Measurements from ENCODE around the gene FANCC. TPM values are rescaled to one million over a fixed set of nuclear protein-coding genes. Genes with fewer than 3 reads are reported as not detected.

Gene FANCC
- total RNA-seq, 1 donor from 2014 or later: 9.3 TPM

GRCh38 chr9:95060916-95061315 is 256.6 kb downstream of the FANCC start:
- H3K4me3 Mint-ChIP-seq (ENCODE audit: unreplicated experiment): no peak overlapping the region
- no peaks in the 10 kb centered on the region for H3K9me3 Mint-ChIP-seq (ENCODE audit: low read depth)
- peaks cover 86% of the 10 kb centered on the region for H3K4me1 Mint-ChIP-seq (ENCODE audit: low read depth)
- peak overlapping the region; percentile 45 for H3K27ac Mint-ChIP-seq (ENCODE audit: unreplicated experiment)
- DNase-seq (ENCODE audit: low spot score): no peak
- no peak for TF ChIP-seq CTCF (IDR thresholded peaks at IDR 0.05)
- H3K36me3 Mint-ChIP-seq (ENCODE audit: low read depth): peaks cover 28% of the 10 kb centered on the region
- H3K27me3 Mint-ChIP-seq (ENCODE audit: low read depth): no peaks in the 10 kb centered on the region

- DNase-seq (ENCODE audit: low spot score): no peak
- H3K9me3 Mint-ChIP-seq (ENCODE audit: low read depth): no peaks in the 10 kb centered on the region
- H3K4me3 Mint-ChIP-seq (ENCODE audit: unreplicated experiment): no peak overlapping the region
- TF ChIP-seq CTCF (IDR thresholded peaks at IDR 0.05): no peak
- H3K4me1 Mint-ChIP-seq (ENCODE audit: low read depth): peaks cover 86% of the 10 kb centered on the region
- H3K36me3 Mint-ChIP-seq (ENCODE audit: low read depth): peaks cover 27% of the 10 kb centered on the region
- no peaks in the 10 kb centered on the region for H3K27me3 Mint-ChIP-seq (ENCODE audit: low read depth)
- H3K27ac Mint-ChIP-seq (ENCODE audit: unreplicated experiment): peak overlapping the region; percentile 45
Measured at GRCh38 chr9:95060234-95060633, 257.3 kb downstream of the FANCC start.

- TF ChIP-seq CTCF (IDR thresholded peaks at IDR 0.05): no peak
- Mint-ChIP-seq H3K27me3 (ENCODE audit: low read depth) (no peaks in the 10 kb centered on the region), H3K27ac (ENCODE audit: unreplicated experiment) (peak overlapping the region; percentile 91), H3K36me3 (ENCODE audit: low read depth) (peaks cover 23% of the 10 kb centered on the region), H3K4me3 (ENCODE audit: unreplicated experiment) (peak overlapping the region; percentile 10), H3K4me1 (ENCODE audit: low read depth) (peaks cover 89% of the 10 kb centered on the region), H3K9me3 (ENCODE audit: low read depth) (no peaks in the 10 kb centered on the region)
- DNase-seq (ENCODE audit: low spot score): no peak
Measured at GRCh38 chr9:95058795-95059386, 258.6 kb downstream of the FANCC start.

- peak overlapping the region; percentile 10 for H3K4me3 Mint-ChIP-seq (ENCODE audit: unreplicated experiment)
- DNase-seq (ENCODE audit: low spot score): no peak
- peaks cover 20% of the 10 kb centered on the region for H3K36me3 Mint-ChIP-seq (ENCODE audit: low read depth)
- H3K4me1 Mint-ChIP-seq (ENCODE audit: low read depth): peaks cover 90% of the 10 kb centered on the region
- H3K27ac Mint-ChIP-seq (ENCODE audit: unreplicated experiment): peak overlapping the region; percentile 99
- no peaks in the 10 kb centered on the region for H3K9me3 Mint-ChIP-seq (ENCODE audit: low read depth)
- no peaks in the 10 kb centered on the region for H3K27me3 Mint-ChIP-seq (ENCODE audit: low read depth)
- TF ChIP-seq CTCF (IDR thresholded peaks at IDR 0.05): no peak
Measured at GRCh38 chr9:95058121-95058785, 259.3 kb downstream of the FANCC start.

GRCh38 chr9:95057101-95057500 is 260.4 kb downstream of the FANCC start:
- TF ChIP-seq CTCF (IDR thresholded peaks at IDR 0.05): no peak
- Mint-ChIP-seq H3K4me3 (ENCODE audit: unreplicated experiment) (peak overlapping the region; percentile 51), H3K9me3 (ENCODE audit: low read depth) (no peaks in the 10 kb centered on the region), H3K27ac (ENCODE audit: unreplicated experiment) (peak overlapping the region; percentile 99), H3K27me3 (ENCODE audit: low read depth) (no peaks in the 10 kb centered on the region), H3K36me3 (ENCODE audit: low read depth) (peaks cover 16% of the 10 kb centered on the region), H3K4me1 (ENCODE audit: low read depth) (peaks cover 95% of the 10 kb centered on the region)
- no peak for DNase-seq (ENCODE audit: low spot score)
